H9 (cell line): ENCODE measurements around the gene NEURL2. TPM values are rescaled to one million over a fixed set of nuclear protein-coding genes. Genes with fewer than 3 reads are reported as not detected.

Experiments used
- DNase-seq: peaks from one replicate; pipeline ENCODE4 v3.0.0-alpha.2; 2017
- H2AFZ ChIP-seq: one replicate; pipeline ENCODE4 v1.6.1; 2013; ENCODE audit warnings: mild to moderate bottlenecking, low read length, control low read depth, moderate library complexity
- H2AK5ac ChIP-seq: 2 replicates; pipeline ENCODE4 v1.6.1; 2013; ENCODE audit warnings: low read length, control low read depth, mixed read lengths; ENCODE audit not compliant: insufficient read length
- H2BK120ac ChIP-seq: one replicate; pipeline ENCODE4 v1.6.1; 2013; ENCODE audit warnings: low read depth, mild to moderate bottlenecking, low read length, control low read depth, inconsistent platforms; ENCODE audit not compliant: poor library complexity, severe bottlenecking
- H2BK12ac ChIP-seq: 2 replicates; pipeline ENCODE4 v1.6.1; 2013; ENCODE audit warnings: low read length, control low read depth, mixed read lengths, low read depth; ENCODE audit not compliant: insufficient read length
- H2BK15ac ChIP-seq: 2 replicates; pipeline ENCODE4 v1.6.1; 2013; ENCODE audit warnings: low read depth, low read length, control low read depth
- H2BK20ac ChIP-seq: one replicate; pipeline ENCODE4 v1.6.1; 2013; ENCODE audit warnings: low read depth, mild to moderate bottlenecking, low read length, control low read depth, inconsistent platforms; ENCODE audit not compliant: poor library complexity, severe bottlenecking
- H2BK5ac ChIP-seq: 2 replicates; pipeline ENCODE4 v1.6.1; 2013; ENCODE audit warnings: low read length, control low read depth, mixed read lengths; ENCODE audit not compliant: insufficient read length
- H3K14ac ChIP-seq: 2 replicates; pipeline ENCODE4 v1.6.1; 2013; ENCODE audit warnings: low read length, control low read depth; ENCODE audit not compliant: insufficient read depth
- H3K18ac ChIP-seq: 2 replicates; pipeline ENCODE4 v1.6.1; 2013; ENCODE audit warnings: low read depth, mild to moderate bottlenecking, mixed read lengths, low read length, control low read depth; ENCODE audit not compliant: insufficient read length
- H3K23ac ChIP-seq: 2 replicates; pipeline ENCODE4 v1.6.1; 2013; ENCODE audit warnings: low read length, control low read depth, mixed read lengths, low read depth; ENCODE audit not compliant: insufficient read length
- H3K23me2 ChIP-seq: 2 replicates; pipeline ENCODE4 v1.6.1; 2013; ENCODE audit warnings: low read depth, mild to moderate bottlenecking, mixed read lengths, low read length, control low read depth; ENCODE audit not compliant: insufficient read length, poor library complexity, severe bottlenecking
- H3K27ac ChIP-seq: 2 replicates; pipeline ENCODE4 v1.5.1; 2013; ENCODE audit warnings: low read length, control low read depth, mixed read lengths, low read depth; ENCODE audit not compliant: insufficient read length
- H3K27me3 ChIP-seq: 2 replicates; pipeline ENCODE4 v1.6.1; 2013; ENCODE audit warnings: low read length, control low read depth, inconsistent platforms; ENCODE audit not compliant: insufficient read depth
- H3K4ac ChIP-seq: 2 replicates; pipeline ENCODE4 v1.6.1; 2013; ENCODE audit warnings: low read depth, mild to moderate bottlenecking, control low read depth, inconsistent platforms, low read length, moderate library complexity
- H3K4me1 ChIP-seq: 2 replicates; pipeline ENCODE4 v1.6.1; 2013; ENCODE audit warnings: low read length, control low read depth, inconsistent platforms; ENCODE audit not compliant: insufficient read depth
- H3K4me2 ChIP-seq: 2 replicates; pipeline ENCODE4 v1.6.1; 2013; ENCODE audit warnings: low read length, control low read depth, mixed read lengths; ENCODE audit not compliant: insufficient read length, insufficient read depth
- H3K56ac ChIP-seq: 2 replicates; pipeline ENCODE4 v1.6.1; 2013; ENCODE audit warnings: low read depth, mild to moderate bottlenecking, mixed read lengths, low read length, control low read depth; ENCODE audit not compliant: insufficient read length
- H3K79me1 ChIP-seq: 2 replicates; pipeline ENCODE4 v1.6.1; 2013; ENCODE audit warnings: low read depth, mild to moderate bottlenecking, moderate library complexity, low read length, control low read depth, inconsistent platforms; ENCODE audit not compliant: insufficient read depth, poor library complexity, severe bottlenecking
- H3K79me2 ChIP-seq: 2 replicates; pipeline ENCODE4 v1.6.1; 2013; ENCODE audit warnings: low read length, control low read depth, inconsistent platforms; ENCODE audit not compliant: insufficient read depth
- H3K9ac ChIP-seq: 2 replicates; pipeline ENCODE4 v1.6.1; 2013; ENCODE audit warnings: low read length, control low read depth, mixed read lengths; ENCODE audit not compliant: insufficient read length; ENCODE audit errors: extremely low read depth
- H3K9me3 ChIP-seq: one replicate; pipeline ENCODE4 v1.6.1; 2013; ENCODE audit warnings: low read depth, low read length, inconsistent platforms; ENCODE audit not compliant: control insufficient read depth
- H3T11ph ChIP-seq: one replicate; pipeline ENCODE4 v1.6.1; 2013; ENCODE audit warnings: mild to moderate bottlenecking, low read length, control low read depth, inconsistent platforms
- H4K20me1 ChIP-seq: one replicate; pipeline ENCODE4 v1.6.1; 2013; ENCODE audit not compliant: control insufficient read depth, insufficient read length, insufficient read depth
- H4K5ac ChIP-seq: 2 replicates; pipeline ENCODE4 v1.6.1; 2013; ENCODE audit warnings: low read depth, mild to moderate bottlenecking, mixed read lengths, low read length, control low read depth; ENCODE audit not compliant: insufficient read length
- H4K8ac ChIP-seq: replicated peaks from 2 replicates; pipeline ENCODE4 v1.6.1; 2013; ENCODE audit warnings: low read length, control low read depth, mixed read lengths, low read depth; ENCODE audit not compliant: insufficient read length
- H4K91ac ChIP-seq: 2 replicates; pipeline ENCODE4 v1.6.1; 2013; ENCODE audit warnings: low read depth, mild to moderate bottlenecking, moderate library complexity, mixed read lengths, low read length, control low read depth; ENCODE audit not compliant: insufficient read length
- H3K27ac Mint-ChIP-seq, 3 experiments: 2 replicates in 2 of 3; 3 replicates in 1 of 3; pipeline ENCODE4 v1.8.0; 2020 to 2021; ENCODE audit warnings: mixed read lengths in 3 of 3, mild to moderate bottlenecking in 1 of 3, moderate library complexity in 1 of 3
- H3K27me3 Mint-ChIP-seq: 2 replicates; pipeline ENCODE4 v1.8.0; 2021; ENCODE audit warnings: low read depth, mild to moderate bottlenecking, moderate library complexity, mixed read lengths
- H3K36me3 Mint-ChIP-seq, 3 experiments: 2 replicates in 2 of 3; 3 replicates in 1 of 3; pipeline ENCODE4 v1.8.0; 2020 to 2021; ENCODE audit warnings: low read depth in 3 of 3, mixed read lengths in 3 of 3; ENCODE audit not compliant: insufficient read depth in 1 of 3
- H3K4me1 Mint-ChIP-seq, 2 experiments: 2 replicates each; pipeline ENCODE4 v1.8.0; 2020; ENCODE audit warnings: mixed read lengths in 2 of 2
- H3K4me3 Mint-ChIP-seq, 2 experiments: 2 replicates in 1 of 2; 3 replicates in 1 of 2; pipeline ENCODE4 v1.8.0; 2020 to 2021; ENCODE audit warnings: mild to moderate bottlenecking in 2 of 2, mixed read lengths in 2 of 2, moderate library complexity in 1 of 2
- H3K9me3 Mint-ChIP-seq, 2 experiments: 2 replicates in 1 of 2; 3 replicates in 1 of 2; pipeline ENCODE4 v1.8.0; 2020; ENCODE audit warnings: mild to moderate bottlenecking in 2 of 2, mixed read lengths in 2 of 2, moderate library complexity in 1 of 2
- WGBS: extraction: QIAGEN DNeasy Blood & Tissue Kit; methylation state at CpG from one replicate; pipeline ENCODE4 v1.1.7; 2013; ENCODE audit warnings: missing lambda C conversion rate, low lambda C conversion rate, mixed read lengths; ENCODE audit not compliant: insufficient read length; ENCODE audit errors: extremely low coverage; 5-methylcytosine and 5-hydroxymethylcytosine counted together
- total RNA-seq: library from RNA; stranded (reverse); gene quantifications from 2 replicates; pipeline ENCODE4 v1.2.1, GENCODE V29; 2021
- TF ChIP-seq, protein P1 (sequence below): fragments of 200-600 bp; sonication (generic); conservative IDR thresholded peaks from 3 replicates; pipeline ENCODE4 v1.8.0; 2021; ENCODE audit warnings: antibody characterized with exemption, mild to moderate bottlenecking

NEURL2 gene
- total RNA-seq, 1 experiment from 2014 or later = 5.4 TPM

DNA sequence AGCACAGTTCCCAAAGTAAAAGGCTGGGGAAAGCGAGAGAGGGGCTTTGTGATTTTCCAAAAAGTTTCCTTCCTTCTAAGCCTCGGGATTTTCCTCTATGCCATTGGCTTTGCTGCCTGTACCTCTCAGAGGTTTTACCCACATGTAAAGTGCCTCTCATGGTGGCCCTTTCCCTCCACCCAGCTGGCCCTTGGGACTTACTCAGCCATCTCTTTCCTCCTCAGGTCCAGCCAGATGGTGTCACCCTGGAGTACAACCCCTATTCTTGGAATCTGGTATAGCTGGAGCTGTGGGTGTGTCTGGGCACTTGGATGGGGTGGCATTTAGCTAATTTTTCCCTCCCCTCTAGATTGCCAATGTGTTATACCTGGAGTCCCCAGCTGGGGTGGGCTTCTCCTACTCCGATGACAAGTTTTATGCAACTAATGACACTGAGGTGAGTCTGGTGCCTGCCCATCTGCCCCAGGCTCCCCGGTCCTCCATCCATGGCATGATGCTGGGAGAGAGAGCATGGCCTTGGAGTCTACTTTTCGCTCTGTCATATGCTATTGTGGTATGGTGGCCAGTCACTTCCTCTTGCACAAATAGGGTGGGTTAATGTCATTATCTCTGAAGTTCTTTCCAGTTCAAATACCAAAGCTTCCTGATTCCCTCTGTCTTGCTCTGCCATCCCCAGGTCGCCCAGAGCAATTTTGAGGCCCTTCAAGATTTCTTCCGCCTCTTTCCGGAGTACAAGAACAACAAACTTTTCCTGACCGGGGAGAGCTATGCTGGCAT lies 1.2 kb upstream of the NEURL2 start:
- Histone ChIP-seq H2BK12ac (no peak overlapping the region), H2BK20ac (no peak overlapping the region), H3K9ac (peak overlapping the region; percentile 59), H3K18ac (no peak overlapping the region), H4K8ac (no peak overlapping the region), H3K27me3 (no peaks in the 10 kb centered on the region), H3K79me1 (no peaks in the 10 kb centered on the region), H3K9me3 (no peaks in the 10 kb centered on the region), H3K14ac (no peak overlapping the region), H3K4me2 (peak overlapping the region; percentile 26), H4K91ac (no peak overlapping the region), H3K4me1 (no peaks in the 10 kb centered on the region), H3K4ac (no peak overlapping the region), H3T11ph (no peak overlapping the region), H2BK5ac (no peak overlapping the region), H3K27ac (no peak overlapping the region), H3K79me2 (no peaks in the 10 kb centered on the region), H2BK15ac (no peak overlapping the region), H2AK5ac (no peak overlapping the region), H4K5ac (no peak overlapping the region), H2BK120ac (no peak overlapping the region), H4K20me1 (no peaks in the 10 kb centered on the region), H3K56ac (no peak overlapping the region), H2AFZ (no peak overlapping the region), H3K23ac (no peak overlapping the region), H3K23me2 (peaks cover 13% of the 10 kb centered on the region)
- H3K4me3 Mint-ChIP-seq = peak overlapping the region; percentile 85 to 92
- peaks cover 13 to 40% (median 26%) of the 10 kb centered on the region in 3 experiments for H3K36me3 Mint-ChIP-seq
- DNase-seq = no peak
- H3K4me1 Mint-ChIP-seq = peaks cover 5 to 14% of the 10 kb centered on the region in 2 experiments; a peak in 3 of 4 replicates
- no CpG with 5 or more reads among the region's 9 CpGs for WGBS
- TF ChIP-seq, protein P1, sequence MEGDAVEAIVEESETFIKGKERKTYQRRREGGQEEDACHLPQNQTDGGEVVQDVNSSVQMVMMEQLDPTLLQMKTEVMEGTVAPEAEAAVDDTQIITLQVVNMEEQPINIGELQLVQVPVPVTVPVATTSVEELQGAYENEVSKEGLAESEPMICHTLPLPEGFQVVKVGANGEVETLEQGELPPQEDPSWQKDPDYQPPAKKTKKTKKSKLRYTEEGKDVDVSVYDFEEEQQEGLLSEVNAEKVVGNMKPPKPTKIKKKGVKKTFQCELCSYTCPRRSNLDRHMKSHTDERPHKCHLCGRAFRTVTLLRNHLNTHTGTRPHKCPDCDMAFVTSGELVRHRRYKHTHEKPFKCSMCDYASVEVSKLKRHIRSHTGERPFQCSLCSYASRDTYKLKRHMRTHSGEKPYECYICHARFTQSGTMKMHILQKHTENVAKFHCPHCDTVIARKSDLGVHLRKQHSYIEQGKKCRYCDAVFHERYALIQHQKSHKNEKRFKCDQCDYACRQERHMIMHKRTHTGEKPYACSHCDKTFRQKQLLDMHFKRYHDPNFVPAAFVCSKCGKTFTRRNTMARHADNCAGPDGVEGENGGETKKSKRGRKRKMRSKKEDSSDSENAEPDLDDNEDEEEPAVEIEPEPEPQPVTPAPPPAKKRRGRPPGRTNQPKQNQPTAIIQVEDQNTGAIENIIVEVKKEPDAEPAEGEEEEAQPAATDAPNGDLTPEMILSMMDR = no peak
- peak overlapping the region in 1 of 3 experiments; percentile 75; a peak in 2 of 7 replicates for H3K27ac Mint-ChIP-seq
- no peaks in the 10 kb centered on the region for H3K9me3 Mint-ChIP-seq
- H3K27me3 Mint-ChIP-seq = no peaks in the 10 kb centered on the region
